ENCODE data around the gene MGAT4C. TPM values are rescaled to one million over a fixed set of nuclear protein-coding genes. Genes with fewer than 3 reads are reported as not detected.
"Not testable (repeated sequence)": the region's sequence is repeated elsewhere in the genome, so short reads cannot be mapped to it uniquely, and the experiment has no call there.

Gene MGAT4C
- total RNA-seq, 1 experiment from 2014 or later, result not detected

- Histone ChIP-seq H3K36me3 (no peaks in the 10 kb centered on the region), H3K4me1 (replicated peaks) (no peaks in the 10 kb centered on the region), H3K27ac (no peak overlapping the region), H3K27me3 (replicated peaks) (no peaks in the 10 kb centered on the region), H3K4me3 (no peak overlapping the region), H3K9me3 (replicated peaks) (no peaks in the 10 kb centered on the region; the same call in 1 of the 2 replicates)
- no peak for DNase-seq (ENCODE audit: low read depth in 1 of 2, low spot score in 2 of 2)
These were observed 116.5 kb downstream of the MGAT4C start for GRCh38 chr12:86139671-86140070.

- Histone ChIP-seq H3K27ac (no peak overlapping the region), H3K4me1 (replicated peaks) (no peaks in the 10 kb centered on the region), H3K9me3 (replicated peaks) (no peaks in the 10 kb centered on the region; the same call in 1 of the 2 replicates), H3K4me3 (no peak overlapping the region), H3K36me3 (no peaks in the 10 kb centered on the region), H3K27me3 (replicated peaks) (no peaks in the 10 kb centered on the region)
- no peak for DNase-seq (ENCODE audit: low read depth in 1 of 2, low spot score in 2 of 2)
These were observed 117.4 kb downstream of the MGAT4C start for GRCh38 chr12:86138770-86139169.

- H3K9me3 ChIP-seq (replicated peaks), result no peaks in the 10 kb centered on the region; the same call in 1 of the 2 replicates
- no peak overlapping the region for H3K4me3 ChIP-seq
- no peak for DNase-seq (ENCODE audit: low read depth in 1 of 2, low spot score in 2 of 2)
- H3K27ac ChIP-seq, result no peak overlapping the region
- H3K27me3 ChIP-seq (replicated peaks), result no peaks in the 10 kb centered on the region
- no peaks in the 10 kb centered on the region for H3K36me3 ChIP-seq
- H3K4me1 ChIP-seq (replicated peaks), result no peaks in the 10 kb centered on the region
These were observed 118.3 kb downstream of the MGAT4C start for GRCh38 chr12:86137936-86138335.

- H3K36me3 ChIP-seq, result no peaks in the 10 kb centered on the region
- no peaks in the 10 kb centered on the region; the same call in 1 of the 2 replicates for H3K9me3 ChIP-seq (replicated peaks)
- no peak overlapping the region for H3K27ac ChIP-seq
- no peak for DNase-seq (ENCODE audit: low read depth in 1 of 2, low spot score in 2 of 2)
- H3K27me3 ChIP-seq (replicated peaks), result no peaks in the 10 kb centered on the region
- no peaks in the 10 kb centered on the region for H3K4me1 ChIP-seq (replicated peaks)
- H3K4me3 ChIP-seq, result no peak overlapping the region
These were observed 121.6 kb downstream of the MGAT4C start for GRCh38 chr12:86134561-86134960.

- not testable (repeated sequence) for H3K27ac ChIP-seq; H3K4me3 ChIP-seq; DNase-seq (ENCODE audit: low read depth in 1 of 2, low spot score in 2 of 2); H3K9me3 ChIP-seq (replicated peaks); H3K4me1 ChIP-seq (replicated peaks); H3K27me3 ChIP-seq (replicated peaks); H3K36me3 ChIP-seq
These were observed 129.3 kb downstream of the MGAT4C start for GRCh38 chr12:86126900-86127299.

GRCh38 chr12:86122846-86123468, 133.2 kb downstream of the MGAT4C start:
- no peaks in the 10 kb centered on the region for H3K9me3 ChIP-seq (replicated peaks)
- H3K27me3 ChIP-seq (replicated peaks), result no peaks in the 10 kb centered on the region
- DNase-seq (ENCODE audit: low read depth in 1 of 2, low spot score in 2 of 2), result no peak
- no peak overlapping the region for H3K27ac ChIP-seq
- H3K36me3 ChIP-seq, result no peaks in the 10 kb centered on the region
- H3K4me1 ChIP-seq (replicated peaks), result no peaks in the 10 kb centered on the region
- H3K4me3 ChIP-seq, result no peak overlapping the region

- H3K4me3 ChIP-seq, result no peak overlapping the region
- no peaks in the 10 kb centered on the region for H3K27me3 ChIP-seq (replicated peaks)
- no peaks in the 10 kb centered on the region for H3K36me3 ChIP-seq
- H3K4me1 ChIP-seq (replicated peaks), result no peaks in the 10 kb centered on the region
- H3K9me3 ChIP-seq (replicated peaks), result no peaks in the 10 kb centered on the region
- no peak for DNase-seq (ENCODE audit: low read depth in 1 of 2, low spot score in 2 of 2)
- no peak overlapping the region for H3K27ac ChIP-seq
These were observed 138.0 kb downstream of the MGAT4C start for GRCh38 chr12:86118161-86118560.

GRCh38 chr12:86117711-86118110, 138.5 kb downstream of the MGAT4C start:
- Histone ChIP-seq H3K4me3 (no peak overlapping the region), H3K36me3 (no peaks in the 10 kb centered on the region), H3K9me3 (replicated peaks) (no peaks in the 10 kb centered on the region), H3K27ac (no peak overlapping the region), H3K4me1 (replicated peaks) (no peaks in the 10 kb centered on the region), H3K27me3 (replicated peaks) (no peaks in the 10 kb centered on the region)
- no peak for DNase-seq (ENCODE audit: low read depth in 1 of 2, low spot score in 2 of 2)

- H3K27ac ChIP-seq, result no peak overlapping the region
- no peaks in the 10 kb centered on the region for H3K9me3 ChIP-seq (replicated peaks)
- no peaks in the 10 kb centered on the region for H3K4me1 ChIP-seq (replicated peaks)
- no peak for DNase-seq (ENCODE audit: low read depth in 1 of 2, low spot score in 2 of 2)
- H3K27me3 ChIP-seq (replicated peaks), result no peaks in the 10 kb centered on the region
- no peaks in the 10 kb centered on the region for H3K36me3 ChIP-seq
- H3K4me3 ChIP-seq, result no peak overlapping the region
These were observed 152.1 kb downstream of the MGAT4C start for GRCh38 chr12:86104087-86104486.

GRCh38 chr12:86097161-86097560, 159.0 kb downstream of the MGAT4C start:
- H3K27me3 ChIP-seq (replicated peaks), result no peaks in the 10 kb centered on the region
- no peak for DNase-seq (ENCODE audit: low read depth in 1 of 2, low spot score in 2 of 2)

GRCh38 chr12:86091681-86092080, 164.5 kb downstream of the MGAT4C start:
- no peaks in the 10 kb centered on the region; the same call in 1 of the 2 replicates for H3K9me3 ChIP-seq (replicated peaks)
- no peaks in the 10 kb centered on the region for H3K36me3 ChIP-seq
- no peak overlapping the region for H3K27ac ChIP-seq
- H3K4me1 ChIP-seq (replicated peaks), result no peaks in the 10 kb centered on the region
- no peak for DNase-seq (ENCODE audit: low read depth in 1 of 2, low spot score in 2 of 2)
- H3K4me3 ChIP-seq, result no peak overlapping the region
- no peaks in the 10 kb centered on the region for H3K27me3 ChIP-seq (replicated peaks)

More at GRCh38 chr12:86097161-86097560, 159.0 kb downstream of the MGAT4C start:
- Histone ChIP-seq H3K36me3 (no peaks in the 10 kb centered on the region), H3K4me3 (no peak overlapping the region), H3K4me1 (replicated peaks) (no peaks in the 10 kb centered on the region), H3K27ac (no peak overlapping the region), H3K9me3 (replicated peaks) (no peaks in the 10 kb centered on the region)

GRCh38 chr12:86081843-86082242, 174.3 kb downstream of the MGAT4C start:
- Histone ChIP-seq H3K4me3 (no peak overlapping the region), H3K4me1 (replicated peaks) (no peaks in the 10 kb centered on the region), H3K9me3 (replicated peaks) (peaks cover 3% of the 10 kb centered on the region; the same call in 1 of the 2 replicates), H3K27me3 (replicated peaks) (no peaks in the 10 kb centered on the region), H3K36me3 (no peaks in the 10 kb centered on the region), H3K27ac (no peak overlapping the region)
- no peak for DNase-seq (ENCODE audit: low read depth in 1 of 2, low spot score in 2 of 2)

GRCh38 chr12:86059052-86059451, 197.1 kb downstream of the MGAT4C start:
- H3K4me3 ChIP-seq; H3K36me3 ChIP-seq; DNase-seq (ENCODE audit: low read depth in 1 of 2, low spot score in 2 of 2): not testable (repeated sequence)

GRCh38 chr12:86057092-86057845, 198.9 kb downstream of the MGAT4C start:
- H3K27ac ChIP-seq, result no peak overlapping the region
- H3K36me3 ChIP-seq, result no peaks in the 10 kb centered on the region
- no peaks in the 10 kb centered on the region for H3K27me3 ChIP-seq (replicated peaks)
- H3K9me3 ChIP-seq (replicated peaks), result no peaks in the 10 kb centered on the region
- no peak for DNase-seq (ENCODE audit: low read depth in 1 of 2, low spot score in 2 of 2)
- no peak overlapping the region for H3K4me3 ChIP-seq
- no peaks in the 10 kb centered on the region for H3K4me1 ChIP-seq (replicated peaks)

More at GRCh38 chr12:86059052-86059451, 197.1 kb downstream of the MGAT4C start:
- not testable (repeated sequence) for H3K4me1 ChIP-seq (replicated peaks); H3K27me3 ChIP-seq (replicated peaks); H3K27ac ChIP-seq; H3K9me3 ChIP-seq (replicated peaks)

All from SJSA1 (cell line).